ENCODE results near the gene CRYGN.

Gene CRYGN

DNA sequence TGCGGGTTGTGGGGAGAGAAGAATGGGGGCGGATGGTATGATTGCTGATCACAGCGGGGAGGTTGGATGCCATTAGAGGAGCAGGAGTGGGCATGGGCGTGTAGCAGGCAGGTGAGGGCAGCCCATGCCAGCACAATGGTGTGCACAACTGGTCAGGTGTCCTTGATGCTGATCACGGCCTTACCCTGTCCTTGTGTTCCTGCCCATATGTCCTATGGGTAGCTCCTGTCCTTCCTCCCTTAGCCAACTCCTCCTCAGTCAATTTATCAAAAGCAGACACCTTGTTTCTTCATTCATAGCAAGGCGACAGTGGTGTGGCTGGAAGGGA is 60.8 kb downstream of the CRYGN start:
- DNase-seq (ENCODE audit: low spot score) = no peak
